HepG2 (cell line): ENCODE measurements around the gene CRK. TPM values are rescaled to one million over a fixed set of nuclear protein-coding genes. Genes with fewer than 3 reads are reported as not detected.
A peak's percentile ranks its signal among the peaks of the same experiment; 100 is the strongest.

Source experiments
- AHR ChIP-seq: IDR thresholded peaks from 2 replicates; pipeline ENCODE4 v1.6.1; 2018; ENCODE audit warnings: missing genetic modification reagents, missing compliant biosample characterization
- CC2D1A ChIP-seq: sonication (generic); formaldehyde crosslinking; IDR thresholded peaks from 2 replicates; pipeline ENCODE4 v1.8.1; 2023; ENCODE audit warnings: mild to moderate bottlenecking, missing genetic modification reagents
- ELF3 ChIP-seq: IDR thresholded peaks from 2 replicates; pipeline ENCODE4 v1.6.1; 2016; ENCODE audit warnings: missing genetic modification reagents, missing compliant biosample characterization
- HDAC1 ChIP-seq: sonication (generic); formaldehyde crosslinking; IDR thresholded peaks from 2 replicates; pipeline ENCODE4 v1.5.1; 2020; ENCODE audit warnings: mild to moderate bottlenecking, missing genetic modification reagents
- HMG20B ChIP-seq: conservative IDR thresholded peaks from 2 replicates; pipeline ENCODE4 v1.6.1; 2016; ENCODE audit warnings: missing genetic modification reagents, missing compliant biosample characterization
- HNF1B ChIP-seq: sonication (generic); formaldehyde crosslinking; IDR thresholded peaks from 2 replicates; pipeline ENCODE4 v1.5.1; 2020; ENCODE audit warnings: mild to moderate bottlenecking, moderate library complexity, missing genetic modification reagents
- HNRNPLL ChIP-seq: fragments of 200-400 bp; formaldehyde crosslinking; IDR thresholded peaks from 2 replicates; pipeline ENCODE4 v1.6.1; 2017; ENCODE audit warnings: mild to moderate bottlenecking, low read depth, low read length; ENCODE audit not compliant: poor library complexity, severe bottlenecking
- ISL2 ChIP-seq: sonication (generic); formaldehyde crosslinking; IDR thresholded peaks from 2 replicates; pipeline ENCODE4 v1.5.0; 2020; ENCODE audit warnings: missing genetic modification reagents
- KLF12 ChIP-seq: sonication (generic); formaldehyde crosslinking; IDR thresholded peaks from 2 replicates; pipeline ENCODE4 v1.4.0; 2020; ENCODE audit warnings: missing genetic modification reagents, borderline replicate concordance
- MEF2D ChIP-seq: sonication (generic); formaldehyde crosslinking; IDR thresholded peaks from 2 replicates; pipeline ENCODE4 v1.5.1; 2020; ENCODE audit warnings: mild to moderate bottlenecking, missing genetic modification reagents
- MEIS2 ChIP-seq: sonication (generic); formaldehyde crosslinking; IDR thresholded peaks from 2 replicates; pipeline ENCODE4 v1.9.0; 2021; ENCODE audit warnings: mild to moderate bottlenecking, missing genetic modification reagents
- MTF2 ChIP-seq: sonication (generic); formaldehyde crosslinking; IDR thresholded peaks from 2 replicates; pipeline ENCODE4 v1.5.0; 2020; ENCODE audit warnings: missing genetic modification reagents, borderline replicate concordance
- MYPOP ChIP-seq: sonication (generic); formaldehyde crosslinking; IDR thresholded peaks from 2 replicates; pipeline ENCODE4 v1.8.1; 2023; ENCODE audit warnings: mild to moderate bottlenecking, moderate library complexity, missing genetic modification reagents
- RAD21 ChIP-seq: fragments of 450-650 bp; formaldehyde crosslinking; IDR thresholded peaks from 2 replicates; pipeline ENCODE4 v1.5.0; 2020; ENCODE audit warnings: mild to moderate bottlenecking
- TCF12 ChIP-seq, 2 experiments: fragments of 450-650 bp in 1 of 2; sonication (generic) in 1 of 2; formaldehyde crosslinking in 1 of 2; IDR thresholded peaks; 2 replicates each; pipeline versions ENCODE4 v1.6.1 to v1.8.0; 2017 to 2022; ENCODE audit warnings: antibody characterized with exemption in 1 of 2, mild to moderate bottlenecking in 1 of 2, missing genetic modification reagents in 1 of 2, moderate library complexity in 1 of 2
- TEAD3 ChIP-seq: optimal IDR thresholded peaks from 2 replicates; pipeline ENCODE3; 2016; ENCODE audit warnings: borderline replicate concordance
- ZBTB7B ChIP-seq: sonication (generic); formaldehyde crosslinking; IDR thresholded peaks from 2 replicates; pipeline ENCODE4 v1.4.0; 2020; ENCODE audit warnings: missing genetic modification reagents
- ZNF18 ChIP-seq: sonication (generic); formaldehyde crosslinking; IDR thresholded peaks from 2 replicates; pipeline ENCODE4 v1.8.0; 2022; ENCODE audit warnings: mild to moderate bottlenecking, missing genetic modification reagents; ENCODE audit not compliant: insufficient replicate concordance
- ZNF547 ChIP-seq: sonication (generic); formaldehyde crosslinking; IDR thresholded peaks from 2 replicates; pipeline ENCODE4 v1.5.1; 2020; ENCODE audit warnings: mild to moderate bottlenecking, missing genetic modification reagents
- ZNF713 ChIP-seq: sonication (generic); formaldehyde crosslinking; IDR thresholded peaks from 2 replicates; pipeline ENCODE4 v1.4.0; 2020; ENCODE audit warnings: mild to moderate bottlenecking, missing genetic modification reagents
- ZNF761 ChIP-seq: sonication (generic); formaldehyde crosslinking; conservative IDR thresholded peaks from 2 replicates; pipeline ENCODE4 v1.4.0; 2020; ENCODE audit warnings: mild to moderate bottlenecking, missing genetic modification reagents
- polyA plus RNA-seq, 8 experiments: library from polyadenylated mRNA; depleted of rRNA in 3 of 8; stranded (reverse) in 7 of 8; unstranded in 1 of 8; fragments of >200 nt; fragmentation: Illumina TruSeq in 4 of 8; extraction: Trizol in 4 of 8; gene quantifications; 2 replicates each; pipeline versions ENCODE4 v1.2.1 to v1.2.3, GENCODE V29; 2011 to 2016; ENCODE audit warnings: low read depth in 4 of 8, missing spikeins in 1 of 8, mixed read lengths in 1 of 8; ENCODE audit not compliant: insufficient read depth in 1 of 8
- total RNA-seq, 5 experiments: library from RNA; depleted of rRNA; stranded (reverse); fragments of >200 nt; fragmentation: Illumina TruSeq; extraction: Trizol; gene quantifications; 2 replicates each; pipeline ENCODE4 v1.2.3, GENCODE V29; 2016; ENCODE audit warnings: low read depth in 1 of 5

The CRK gene
- total and polyA plus RNA-seq, 2 of the 13 experiments (the other 11 are each of a cell fraction or from before 2014, with no cell fraction given), result 47.4 to 54.2 TPM

GRCh38 chr17:1487939-1488825, 32.1 kb upstream of the CRK start (continued):
- 0 out of 2 replicates have a peak, but pooled peaks have one; percentile 12 for TF ChIP-seq HNF1B (CRISPR knock-in tag)
- peak; percentile 63; the same call in 1 of the 2 replicates for TF ChIP-seq ZBTB7B (CRISPR knock-in tag)
- TF ChIP-seq ZNF18 (CRISPR knock-in tag), result peak; percentile 52
- peak; percentile 58; the same call in 1 of the 2 replicates for TF ChIP-seq HDAC1 (CRISPR knock-in tag)
- no peak for TF ChIP-seq AHR
- TF ChIP-seq ZNF713 (CRISPR knock-in tag), result 0 out of 2 replicates have a peak, but pooled peaks have one; percentile 13
- no peak for TF ChIP-seq TCF12 (IDR thresholded peaks at IDR 0.05)
- TF ChIP-seq TCF12 (CRISPR knock-in tag; IDR thresholded peaks at IDR 0.05), result peak; percentile 52; the same call in 1 of the 2 replicates
- peak; percentile 59 for TF ChIP-seq MYPOP
- no peak for TF ChIP-seq ISL2 (CRISPR knock-in tag)
- no peak for TF ChIP-seq CC2D1A (CRISPR knock-in tag)
- peak; percentile 96 for TF ChIP-seq TEAD3 (CRISPR knock-in tag)
- 0 out of 2 replicates have a peak, but pooled peaks have one; percentile 53 for TF ChIP-seq MTF2 (CRISPR knock-in tag)
- TF ChIP-seq HMG20B (CRISPR knock-in tag), result no peak
- TF ChIP-seq KLF12 (CRISPR knock-in tag), result 0 out of 2 replicates have a peak, but pooled peaks have one; percentile 50
- TF ChIP-seq ZNF547 (CRISPR knock-in tag), result peak; percentile 45; the same call in 1 of the 2 replicates
- 0 out of 2 replicates have a peak, but pooled peaks have one; percentile 62 for TF ChIP-seq ZNF761 (CRISPR knock-in tag)
- 0 out of 2 replicates have a peak, but pooled peaks have one; percentile 15 for TF ChIP-seq MEIS2
- peak; percentile 56 for TF ChIP-seq ELF3 (CRISPR knock-in tag)
- peak; percentile 69 for TF ChIP-seq HNRNPLL
- peak; percentile 56; the same call in 1 of the 2 replicates for TF ChIP-seq MEF2D (CRISPR knock-in tag)
- TF ChIP-seq RAD21, result peak; percentile 29; the same call in 1 of the 2 replicates
